Measurements from ENCODE around the gene CFAP46.

DNA sequence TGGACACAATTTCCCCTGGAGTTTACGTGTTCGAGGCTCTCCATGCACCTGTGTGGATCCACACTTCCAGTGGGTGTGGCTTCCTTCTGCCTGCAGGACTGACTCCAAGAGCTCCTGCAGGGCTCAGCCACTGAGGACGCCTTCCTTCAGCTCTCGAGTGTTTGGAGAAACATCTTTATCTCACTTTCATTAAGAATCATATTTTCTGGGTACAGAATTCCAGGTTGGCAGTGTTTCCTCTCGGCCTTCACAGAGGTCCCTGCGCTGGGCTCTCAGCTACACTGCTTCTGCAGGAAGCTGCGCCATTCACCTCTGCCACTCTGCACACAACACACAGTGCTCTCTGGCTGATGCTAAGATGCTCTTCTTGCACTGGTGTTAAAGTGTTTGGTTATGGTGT is 86.5 kb downstream of the CFAP46 start:
- no peak for TF ChIP-seq EZH2 (IDR thresholded peaks at IDR 0.05; ENCODE audit: borderline replicate concordance)
- TF ChIP-seq, protein P1, sequence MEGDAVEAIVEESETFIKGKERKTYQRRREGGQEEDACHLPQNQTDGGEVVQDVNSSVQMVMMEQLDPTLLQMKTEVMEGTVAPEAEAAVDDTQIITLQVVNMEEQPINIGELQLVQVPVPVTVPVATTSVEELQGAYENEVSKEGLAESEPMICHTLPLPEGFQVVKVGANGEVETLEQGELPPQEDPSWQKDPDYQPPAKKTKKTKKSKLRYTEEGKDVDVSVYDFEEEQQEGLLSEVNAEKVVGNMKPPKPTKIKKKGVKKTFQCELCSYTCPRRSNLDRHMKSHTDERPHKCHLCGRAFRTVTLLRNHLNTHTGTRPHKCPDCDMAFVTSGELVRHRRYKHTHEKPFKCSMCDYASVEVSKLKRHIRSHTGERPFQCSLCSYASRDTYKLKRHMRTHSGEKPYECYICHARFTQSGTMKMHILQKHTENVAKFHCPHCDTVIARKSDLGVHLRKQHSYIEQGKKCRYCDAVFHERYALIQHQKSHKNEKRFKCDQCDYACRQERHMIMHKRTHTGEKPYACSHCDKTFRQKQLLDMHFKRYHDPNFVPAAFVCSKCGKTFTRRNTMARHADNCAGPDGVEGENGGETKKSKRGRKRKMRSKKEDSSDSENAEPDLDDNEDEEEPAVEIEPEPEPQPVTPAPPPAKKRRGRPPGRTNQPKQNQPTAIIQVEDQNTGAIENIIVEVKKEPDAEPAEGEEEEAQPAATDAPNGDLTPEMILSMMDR (IDR thresholded peaks at IDR 0.05; ENCODE audit: poor library complexity), result no peak

Measured in hepatocyte (in vitro differentiated cells).